Neural cell (in vitro differentiated cells): ENCODE data around the gene THRA. TPM values are rescaled to one million over a fixed set of nuclear protein-coding genes. Genes with fewer than 3 reads are reported as not detected.

Experiments used
- H2AFZ ChIP-seq: fragments of 200-600, 300-800 bp; sonication (generic), shearing (Covaris generic); 2 replicates; pipeline ENCODE4 v1.6.0; 2014; ENCODE audit warnings: low read depth, mild to moderate bottlenecking, antibody characterized with exemption, low read length, moderate library complexity
- H3F3A ChIP-seq: fragments of 200-600 bp; shearing (Covaris generic); 2 replicates; pipeline ENCODE4 v1.6.1; 2016; ENCODE audit warnings: mild to moderate bottlenecking, moderate library complexity, mixed read lengths, antibody characterized with exemption, low read length; ENCODE audit not compliant: insufficient read depth, poor library complexity, severe bottlenecking
- H3K27ac ChIP-seq: fragments of 200-600, 300-800 bp; sonication (generic), shearing (Covaris generic); 2 replicates; pipeline ENCODE4 v1.5.1; 2014; ENCODE audit warnings: mild to moderate bottlenecking, low read length, moderate library complexity
- H3K27me3 ChIP-seq: fragments of 300-800, 200-600 bp; sonication (generic), shearing (Covaris generic); 2 replicates; pipeline ENCODE4 v1.6.0; 2014; ENCODE audit warnings: mild to moderate bottlenecking, low read depth, low read length, moderate library complexity; ENCODE audit not compliant: insufficient read depth
- H3K36me3 ChIP-seq: fragments of 300-800, 200-600 bp; sonication (generic), shearing (Covaris generic); 2 replicates; pipeline ENCODE4 v1.5.1; 2014; ENCODE audit warnings: mild to moderate bottlenecking, antibody characterized with exemption, low read length, moderate library complexity; ENCODE audit not compliant: insufficient read depth
- H3K4me2 ChIP-seq: fragments of 300-800, 200-600 bp; sonication (generic), shearing (Covaris generic); 2 replicates; pipeline ENCODE4 v1.6.0; 2014; ENCODE audit warnings: mild to moderate bottlenecking, low read length
- H3K4me3 ChIP-seq: fragments of 300-800, 200-600 bp; sonication (generic), shearing (Covaris generic); 2 replicates; pipeline ENCODE4 v1.5.1; 2014; ENCODE audit warnings: mild to moderate bottlenecking, low read length, moderate library complexity
- H3K79me2 ChIP-seq: fragments of 200-600 bp; shearing (Covaris generic); replicated peaks from 2 replicates; pipeline ENCODE4 v1.6.0; 2014; ENCODE audit warnings: mild to moderate bottlenecking, low read length, moderate library complexity; ENCODE audit not compliant: insufficient read depth
- H3K9ac ChIP-seq: fragments of 300-800, 200-600 bp; sonication (generic), shearing (Covaris generic); 2 replicates; pipeline ENCODE4 v1.6.1; 2016; ENCODE audit warnings: mild to moderate bottlenecking, low read length, mixed read lengths
- H3K9me2 ChIP-seq: fragments of 200-600 bp; shearing (Covaris generic); 2 replicates; pipeline ENCODE4 v1.6.1; 2016; ENCODE audit warnings: mild to moderate bottlenecking, low read length, mixed read lengths; ENCODE audit not compliant: insufficient read depth
- H3K9me3 ChIP-seq: fragments of 200-600, 300-800 bp; sonication (generic), shearing (Covaris generic); 2 replicates; pipeline ENCODE4 v1.6.1; 2016; ENCODE audit warnings: mild to moderate bottlenecking, mixed run types, low read length, moderate library complexity, mixed read lengths
- H4K20me1 ChIP-seq: fragments of 200-600 bp; shearing (Covaris generic); 2 replicates; pipeline ENCODE4 v1.6.1; 2016; ENCODE audit warnings: mild to moderate bottlenecking, mixed run types; ENCODE audit not compliant: insufficient read depth
- EP300 ChIP-seq: fragments of 450-650 bp; conservative IDR thresholded peaks from 2 replicates; pipeline ENCODE4 v1.6.1; 2014; ENCODE audit warnings: antibody characterized with exemption, mild to moderate bottlenecking, moderate library complexity; ENCODE audit not compliant: poor library complexity, severe bottlenecking
- EZH2 ChIP-seq: fragments of 200-600, 300-800 bp; shearing (Covaris generic), sonication (generic); IDR thresholded peaks from 2 replicates; pipeline ENCODE4 v1.6.1; 2014; ENCODE audit warnings: antibody characterized with exemption, low read length, borderline replicate concordance, mild to moderate bottlenecking; ENCODE audit not compliant: insufficient read depth, poor library complexity, severe bottlenecking
- MXI1 ChIP-seq: fragments of 450-650 bp; conservative IDR thresholded peaks from 2 replicates; pipeline ENCODE4 v1.6.1; 2014; ENCODE audit warnings: antibody characterized with exemption, mild to moderate bottlenecking; ENCODE audit not compliant: poor library complexity, severe bottlenecking
- POLR2AphosphoS5 ChIP-seq: IDR thresholded peaks from 2 replicates; pipeline ENCODE4 v1.6.1; 2012
- RAD21 ChIP-seq: fragments of 450-650 bp; conservative IDR thresholded peaks from 2 replicates; pipeline ENCODE4 v1.6.1; 2014; ENCODE audit warnings: antibody characterized with exemption, mild to moderate bottlenecking, moderate library complexity
- SMC3 ChIP-seq: fragments of 450-650 bp; conservative IDR thresholded peaks from 2 replicates; pipeline ENCODE4 v1.6.1; 2014; ENCODE audit warnings: antibody characterized with exemption, mild to moderate bottlenecking, moderate library complexity; ENCODE audit not compliant: poor library complexity
- TAF1 ChIP-seq: IDR thresholded peaks from 2 replicates; pipeline ENCODE4 v1.6.1; 2012; ENCODE audit warnings: low read depth
- polyA plus RNA-seq: library from polyadenylated mRNA; depleted of rRNA; stranded (reverse); fragments of >200 nt; gene quantifications from 2 replicates; pipeline ENCODE4 v1.2.3, GENCODE V29; 2014
- TF ChIP-seq, protein P1 (sequence below): fragments of 450-650 bp; IDR thresholded peaks from 2 replicates; pipeline ENCODE4 v1.5.1; 2014; ENCODE audit warnings: antibody characterized with exemption, mild to moderate bottlenecking, moderate library complexity; ENCODE audit not compliant: poor library complexity, severe bottlenecking
- TF ChIP-seq, protein P2 (sequence below): IDR thresholded peaks from 2 replicates; pipeline ENCODE4 v1.6.1; 2012; ENCODE audit warnings: borderline replicate concordance

THRA gene
- polyA plus RNA-seq, 1 donor from 2014 or later = 97.2 TPM

DNA sequence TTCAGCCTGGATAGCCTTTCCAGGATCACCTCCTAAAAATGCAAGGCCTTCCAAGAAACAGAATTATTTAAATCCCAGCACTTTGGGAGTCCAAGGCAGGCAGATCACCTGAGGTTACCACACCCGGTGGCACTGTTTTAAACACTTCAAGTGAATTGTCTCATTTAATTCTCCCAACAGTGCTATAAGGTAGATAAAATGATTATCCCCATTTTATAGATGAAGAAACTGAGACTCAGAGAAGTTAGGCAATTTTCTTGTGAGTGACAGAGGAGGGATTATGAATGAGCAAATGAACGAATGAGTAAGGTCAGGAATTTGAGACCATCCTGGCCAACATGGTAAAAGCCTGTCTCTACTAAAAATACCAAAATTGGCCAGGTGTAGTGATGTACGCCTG, 16.8 kb downstream of the THRA start:
- Histone ChIP-seq H3F3A (no peaks in the 10 kb centered on the region), H3K4me2 (no peak overlapping the region), H2AFZ (no peak overlapping the region), H3K4me3 (no peak overlapping the region), H4K20me1 (no peaks in the 10 kb centered on the region), H3K79me2 (no peaks in the 10 kb centered on the region), H3K36me3 (no peaks in the 10 kb centered on the region), H3K9ac (no peak overlapping the region), H3K9me3 (no peaks in the 10 kb centered on the region), H3K27me3 (no peaks in the 10 kb centered on the region), H3K9me2 (no peaks in the 10 kb centered on the region), H3K27ac (no peak overlapping the region)
- TF ChIP-seq SMC3 = no peak
- no peak for TF ChIP-seq EP300
- no peak for TF ChIP-seq POLR2AphosphoS5
- no peak for TF ChIP-seq RAD21
- no peak for TF ChIP-seq MXI1
- TF ChIP-seq, protein P1, sequence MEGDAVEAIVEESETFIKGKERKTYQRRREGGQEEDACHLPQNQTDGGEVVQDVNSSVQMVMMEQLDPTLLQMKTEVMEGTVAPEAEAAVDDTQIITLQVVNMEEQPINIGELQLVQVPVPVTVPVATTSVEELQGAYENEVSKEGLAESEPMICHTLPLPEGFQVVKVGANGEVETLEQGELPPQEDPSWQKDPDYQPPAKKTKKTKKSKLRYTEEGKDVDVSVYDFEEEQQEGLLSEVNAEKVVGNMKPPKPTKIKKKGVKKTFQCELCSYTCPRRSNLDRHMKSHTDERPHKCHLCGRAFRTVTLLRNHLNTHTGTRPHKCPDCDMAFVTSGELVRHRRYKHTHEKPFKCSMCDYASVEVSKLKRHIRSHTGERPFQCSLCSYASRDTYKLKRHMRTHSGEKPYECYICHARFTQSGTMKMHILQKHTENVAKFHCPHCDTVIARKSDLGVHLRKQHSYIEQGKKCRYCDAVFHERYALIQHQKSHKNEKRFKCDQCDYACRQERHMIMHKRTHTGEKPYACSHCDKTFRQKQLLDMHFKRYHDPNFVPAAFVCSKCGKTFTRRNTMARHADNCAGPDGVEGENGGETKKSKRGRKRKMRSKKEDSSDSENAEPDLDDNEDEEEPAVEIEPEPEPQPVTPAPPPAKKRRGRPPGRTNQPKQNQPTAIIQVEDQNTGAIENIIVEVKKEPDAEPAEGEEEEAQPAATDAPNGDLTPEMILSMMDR = no peak
- TF ChIP-seq, protein P2, sequence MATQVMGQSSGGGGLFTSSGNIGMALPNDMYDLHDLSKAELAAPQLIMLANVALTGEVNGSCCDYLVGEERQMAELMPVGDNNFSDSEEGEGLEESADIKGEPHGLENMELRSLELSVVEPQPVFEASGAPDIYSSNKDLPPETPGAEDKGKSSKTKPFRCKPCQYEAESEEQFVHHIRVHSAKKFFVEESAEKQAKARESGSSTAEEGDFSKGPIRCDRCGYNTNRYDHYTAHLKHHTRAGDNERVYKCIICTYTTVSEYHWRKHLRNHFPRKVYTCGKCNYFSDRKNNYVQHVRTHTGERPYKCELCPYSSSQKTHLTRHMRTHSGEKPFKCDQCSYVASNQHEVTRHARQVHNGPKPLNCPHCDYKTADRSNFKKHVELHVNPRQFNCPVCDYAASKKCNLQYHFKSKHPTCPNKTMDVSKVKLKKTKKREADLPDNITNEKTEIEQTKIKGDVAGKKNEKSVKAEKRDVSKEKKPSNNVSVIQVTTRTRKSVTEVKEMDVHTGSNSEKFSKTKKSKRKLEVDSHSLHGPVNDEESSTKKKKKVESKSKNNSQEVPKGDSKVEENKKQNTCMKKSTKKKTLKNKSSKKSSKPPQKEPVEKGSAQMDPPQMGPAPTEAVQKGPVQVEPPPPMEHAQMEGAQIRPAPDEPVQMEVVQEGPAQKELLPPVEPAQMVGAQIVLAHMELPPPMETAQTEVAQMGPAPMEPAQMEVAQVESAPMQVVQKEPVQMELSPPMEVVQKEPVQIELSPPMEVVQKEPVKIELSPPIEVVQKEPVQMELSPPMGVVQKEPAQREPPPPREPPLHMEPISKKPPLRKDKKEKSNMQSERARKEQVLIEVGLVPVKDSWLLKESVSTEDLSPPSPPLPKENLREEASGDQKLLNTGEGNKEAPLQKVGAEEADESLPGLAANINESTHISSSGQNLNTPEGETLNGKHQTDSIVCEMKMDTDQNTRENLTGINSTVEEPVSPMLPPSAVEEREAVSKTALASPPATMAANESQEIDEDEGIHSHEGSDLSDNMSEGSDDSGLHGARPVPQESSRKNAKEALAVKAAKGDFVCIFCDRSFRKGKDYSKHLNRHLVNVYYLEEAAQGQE = no peak
- TF ChIP-seq TAF1 = no peak
- TF ChIP-seq EZH2 = no peak

DNA sequence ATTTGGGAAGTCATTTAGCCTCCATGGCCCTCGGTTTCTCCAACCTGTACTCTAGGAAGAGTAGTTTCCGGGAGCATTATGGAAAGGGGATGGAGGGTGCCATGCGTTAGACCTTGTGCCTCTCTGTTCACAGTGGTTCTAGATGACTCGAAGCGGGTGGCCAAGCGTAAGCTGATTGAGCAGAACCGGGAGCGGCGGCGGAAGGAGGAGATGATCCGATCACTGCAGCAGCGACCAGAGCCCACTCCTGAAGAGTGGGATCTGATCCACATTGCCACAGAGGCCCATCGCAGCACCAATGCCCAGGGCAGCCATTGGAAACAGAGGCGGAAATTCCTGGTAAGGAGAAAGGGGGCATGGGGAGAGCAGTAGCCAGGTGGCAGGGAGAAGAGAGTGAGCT, 21.7 kb downstream of the THRA start:
- TF ChIP-seq EZH2 = no peak
- no peak for TF ChIP-seq POLR2AphosphoS5
- TF ChIP-seq RAD21 = no peak
- TF ChIP-seq, protein P1 = no peak
- TF ChIP-seq EP300 = no peak
- H3K27ac ChIP-seq = no peak overlapping the region
- no peaks in the 10 kb centered on the region for H4K20me1 ChIP-seq
- H3F3A ChIP-seq = no peaks in the 10 kb centered on the region
- no peaks in the 10 kb centered on the region for H3K79me2 ChIP-seq
- no peak overlapping the region for H2AFZ ChIP-seq
- H3K27me3 ChIP-seq = no peaks in the 10 kb centered on the region
- H3K9me2 ChIP-seq = no peaks in the 10 kb centered on the region
- H3K9me3 ChIP-seq = no peaks in the 10 kb centered on the region
- no peaks in the 10 kb centered on the region for H3K36me3 ChIP-seq
- no peak overlapping the region for H3K9ac ChIP-seq
- H3K4me2 ChIP-seq = no peak overlapping the region
- no peak overlapping the region for H3K4me3 ChIP-seq
